ENCODE data around the gene GBF1. TPM values are rescaled to one million over a fixed set of nuclear protein-coding genes. Genes with fewer than 3 reads are reported as not detected.
"Not testable (repeated sequence)": the region's sequence is repeated elsewhere in the genome, so short reads cannot be mapped to it uniquely, and the experiment has no call there.

The GBF1 gene
- total RNA-seq, 3 donors from 2014 or later, result 51.9 to 67.8 (median 62.9) TPM

DNA sequence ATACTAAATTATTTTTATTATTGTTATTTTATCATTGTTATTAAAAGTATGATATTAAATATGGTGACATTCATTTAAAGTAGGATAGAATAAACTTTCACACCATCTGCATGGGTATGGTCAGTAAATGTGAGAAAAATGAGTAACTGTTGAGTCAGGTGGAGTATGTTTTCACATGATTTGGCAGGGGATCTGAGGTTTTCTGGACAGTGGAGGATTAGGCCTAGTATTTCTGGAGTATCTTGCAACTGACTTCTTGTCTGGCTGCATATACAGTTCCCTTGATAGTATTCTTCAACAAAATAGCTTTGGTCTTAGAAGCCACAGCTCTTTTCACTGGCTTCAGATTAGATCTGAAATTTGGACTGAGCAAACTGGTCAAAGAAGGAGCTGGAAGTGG lies 54.5 kb downstream of the GBF1 start:
- ATAC-seq, result no peak
- H3K4me1 ChIP-seq (ENCODE audit: low read depth), result no peaks in the 10 kb centered on the region
- no peaks in the 10 kb centered on the region for H3K36me3 ChIP-seq (ENCODE audit: low read depth)
- intact Hi-C loops (cut with DNase I, micrococcal nuclease), result no loop called here
- no peaks in the 10 kb centered on the region for H3K9me3 ChIP-seq
- no peak overlapping the region for H3K4me3 ChIP-seq
- TF ChIP-seq, protein P1, sequence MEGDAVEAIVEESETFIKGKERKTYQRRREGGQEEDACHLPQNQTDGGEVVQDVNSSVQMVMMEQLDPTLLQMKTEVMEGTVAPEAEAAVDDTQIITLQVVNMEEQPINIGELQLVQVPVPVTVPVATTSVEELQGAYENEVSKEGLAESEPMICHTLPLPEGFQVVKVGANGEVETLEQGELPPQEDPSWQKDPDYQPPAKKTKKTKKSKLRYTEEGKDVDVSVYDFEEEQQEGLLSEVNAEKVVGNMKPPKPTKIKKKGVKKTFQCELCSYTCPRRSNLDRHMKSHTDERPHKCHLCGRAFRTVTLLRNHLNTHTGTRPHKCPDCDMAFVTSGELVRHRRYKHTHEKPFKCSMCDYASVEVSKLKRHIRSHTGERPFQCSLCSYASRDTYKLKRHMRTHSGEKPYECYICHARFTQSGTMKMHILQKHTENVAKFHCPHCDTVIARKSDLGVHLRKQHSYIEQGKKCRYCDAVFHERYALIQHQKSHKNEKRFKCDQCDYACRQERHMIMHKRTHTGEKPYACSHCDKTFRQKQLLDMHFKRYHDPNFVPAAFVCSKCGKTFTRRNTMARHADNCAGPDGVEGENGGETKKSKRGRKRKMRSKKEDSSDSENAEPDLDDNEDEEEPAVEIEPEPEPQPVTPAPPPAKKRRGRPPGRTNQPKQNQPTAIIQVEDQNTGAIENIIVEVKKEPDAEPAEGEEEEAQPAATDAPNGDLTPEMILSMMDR (IDR thresholded peaks at IDR 0.05), result no peak
- DNase-seq, result no peak

DNA sequence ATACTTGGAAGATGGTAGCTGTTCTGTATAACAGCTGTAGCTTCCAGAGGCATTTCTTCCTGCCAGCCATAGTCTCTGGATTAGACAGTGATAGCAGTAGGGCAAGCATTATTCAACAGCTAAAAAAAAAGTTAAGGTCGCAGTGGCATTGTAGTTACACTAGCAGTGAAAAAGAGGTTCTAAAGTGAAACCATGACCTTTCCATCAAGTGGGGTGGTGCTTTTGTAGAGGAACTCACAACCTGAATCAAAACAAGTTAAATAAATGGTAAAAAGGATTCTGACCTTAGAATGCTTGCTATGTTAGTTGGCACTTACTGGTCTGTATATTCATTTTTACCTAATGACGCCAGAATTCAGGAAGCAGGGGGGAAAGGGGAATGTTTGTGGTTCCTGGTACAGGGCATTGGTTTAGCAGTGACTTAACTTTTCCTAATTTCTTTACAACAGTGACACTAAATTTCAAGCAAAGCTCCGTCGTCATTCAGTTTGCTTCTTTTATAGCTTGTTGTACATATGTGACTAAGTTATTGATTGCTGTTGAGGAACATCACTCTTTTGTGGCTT lies 55.0 kb downstream of the GBF1 start:
- Histone ChIP-seq H3K36me3 (ENCODE audit: low read depth) (no peaks in the 10 kb centered on the region), H3K4me3 (no peak overlapping the region), H3K4me1 (ENCODE audit: low read depth) (no peaks in the 10 kb centered on the region), H3K9me3 (no peaks in the 10 kb centered on the region)
- DNase-seq, result no peak
- TF ChIP-seq, protein P1 (IDR thresholded peaks at IDR 0.05), result no peak
- intact Hi-C loops (cut with DNase I, micrococcal nuclease), result no loop called here
- ATAC-seq, result no peak

DNA sequence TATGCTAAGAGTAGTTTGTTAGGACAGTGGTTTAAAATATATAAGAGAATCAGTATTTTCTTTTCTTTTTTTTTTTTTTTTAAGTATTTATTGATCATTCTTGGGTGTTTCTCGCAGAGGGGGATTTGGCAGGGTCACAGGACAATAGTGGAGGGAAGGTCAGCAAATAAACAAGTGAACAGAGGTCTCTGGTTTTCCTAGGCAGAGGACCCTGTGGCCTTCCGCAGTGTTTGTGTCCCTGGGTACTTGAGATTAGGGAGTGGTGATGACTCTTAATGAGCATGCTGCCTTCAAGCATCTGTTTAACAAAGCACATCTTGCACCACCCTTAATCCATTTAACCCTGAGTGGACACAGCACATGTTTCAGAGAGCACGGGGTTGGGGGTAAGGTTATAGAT lies 55.6 kb downstream of the GBF1 start:
- DNase-seq; H3K4me1 ChIP-seq (ENCODE audit: low read depth); H3K36me3 ChIP-seq (ENCODE audit: low read depth); H3K4me3 ChIP-seq; ATAC-seq; H3K9me3 ChIP-seq; intact Hi-C loops (cut with DNase I, micrococcal nuclease): not testable (repeated sequence)

DNA sequence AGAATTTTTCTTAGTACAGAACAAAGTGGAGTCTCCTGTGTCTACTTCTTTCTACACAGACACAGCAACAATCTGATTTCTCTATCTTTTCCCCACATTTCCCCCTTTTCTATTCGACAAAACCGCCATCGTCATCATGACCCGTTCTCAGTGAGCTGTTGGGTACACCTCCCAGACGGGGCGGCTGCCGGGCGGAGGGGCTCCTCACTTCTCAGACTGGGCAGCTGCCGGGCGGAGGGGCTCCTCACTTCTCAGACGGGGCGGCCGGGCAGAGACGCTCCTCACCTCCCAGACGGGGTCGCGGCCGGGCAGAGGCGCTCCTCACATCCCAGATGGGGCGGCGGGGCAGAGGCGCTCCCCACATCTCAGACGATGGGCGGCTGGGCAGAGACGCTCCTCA lies 56.0 kb downstream of the GBF1 start:
- H3K36me3 ChIP-seq (ENCODE audit: low read depth); H3K4me1 ChIP-seq (ENCODE audit: low read depth); DNase-seq; H3K4me3 ChIP-seq; ATAC-seq; intact Hi-C loops (cut with DNase I, micrococcal nuclease); H3K9me3 ChIP-seq: not testable (repeated sequence)

DNA sequence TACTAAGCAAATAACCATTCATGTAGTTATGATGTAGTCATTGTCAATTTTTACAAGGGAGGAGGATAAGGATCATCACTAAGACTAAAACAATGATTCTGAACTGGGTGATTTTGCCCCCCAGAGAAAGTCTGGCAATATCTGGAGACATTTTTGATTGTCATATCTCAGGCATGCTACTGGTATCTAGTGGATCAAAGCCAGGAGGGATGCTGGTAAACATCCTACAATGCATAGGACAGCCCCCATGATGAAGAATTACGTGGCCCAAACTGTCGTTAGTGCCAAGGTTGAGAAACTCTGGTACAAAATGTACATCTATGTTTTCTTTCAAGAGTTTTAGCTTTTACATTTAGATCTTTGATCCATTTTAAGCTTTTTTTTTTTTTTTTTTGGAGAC lies 57.3 kb downstream of the GBF1 start:
- TF ChIP-seq, protein P1 (IDR thresholded peaks at IDR 0.05), result no peak
- Histone ChIP-seq H3K4me3 (no peak overlapping the region), H3K4me1 (ENCODE audit: low read depth) (no peaks in the 10 kb centered on the region), H3K36me3 (ENCODE audit: low read depth) (no peaks in the 10 kb centered on the region), H3K9me3 (no peaks in the 10 kb centered on the region)
- intact Hi-C loops (cut with DNase I, micrococcal nuclease), result no loop called here
- no peak for ATAC-seq
- no peak for DNase-seq

GRCh38 chr10:102306006-102306405 lies 60.7 kb downstream of the GBF1 start:
- intact Hi-C loops (cut with DNase I, micrococcal nuclease), result no loop called here
- no peak overlapping the region for H3K4me3 ChIP-seq
- DNase-seq (no peak), ATAC-seq (no peak)
- TF ChIP-seq, protein P1 (IDR thresholded peaks at IDR 0.05), result no peak
- no peaks in the 10 kb centered on the region for H3K9me3 ChIP-seq
- H3K36me3 ChIP-seq (ENCODE audit: low read depth), result no peaks in the 10 kb centered on the region
- H3K4me1 ChIP-seq (ENCODE audit: low read depth), result peaks cover 11% of the 10 kb centered on the region

DNA sequence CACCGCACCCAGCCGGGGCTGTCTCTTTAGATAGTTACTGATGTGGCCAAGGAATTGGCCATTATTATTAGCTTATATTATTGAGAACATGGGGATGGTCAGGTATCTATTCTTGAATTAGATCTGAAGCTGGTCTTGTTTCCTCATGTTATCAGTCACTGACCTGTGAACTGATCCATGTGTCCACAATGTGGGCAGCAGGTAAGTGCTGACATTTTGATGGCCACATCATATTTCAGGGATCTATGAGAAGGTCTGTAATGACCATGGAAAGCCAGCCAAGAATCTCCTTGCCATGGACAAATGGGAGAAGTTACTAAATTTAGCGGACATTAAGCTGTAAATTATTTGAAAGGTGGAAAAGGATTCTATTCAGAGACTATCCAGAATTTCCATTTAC lies 61.4 kb downstream of the GBF1 start:
- intact Hi-C loops (cut with DNase I, micrococcal nuclease), result no loop called here
- peaks cover 18% of the 10 kb centered on the region for H3K4me1 ChIP-seq (ENCODE audit: low read depth)
- TF ChIP-seq, protein P1 (IDR thresholded peaks at IDR 0.05), result no peak
- no peak overlapping the region for H3K4me3 ChIP-seq
- ATAC-seq, result no peak
- no peaks in the 10 kb centered on the region for H3K36me3 ChIP-seq (ENCODE audit: low read depth)
- DNase-seq, result no peak
- H3K9me3 ChIP-seq, result no peaks in the 10 kb centered on the region

DNA sequence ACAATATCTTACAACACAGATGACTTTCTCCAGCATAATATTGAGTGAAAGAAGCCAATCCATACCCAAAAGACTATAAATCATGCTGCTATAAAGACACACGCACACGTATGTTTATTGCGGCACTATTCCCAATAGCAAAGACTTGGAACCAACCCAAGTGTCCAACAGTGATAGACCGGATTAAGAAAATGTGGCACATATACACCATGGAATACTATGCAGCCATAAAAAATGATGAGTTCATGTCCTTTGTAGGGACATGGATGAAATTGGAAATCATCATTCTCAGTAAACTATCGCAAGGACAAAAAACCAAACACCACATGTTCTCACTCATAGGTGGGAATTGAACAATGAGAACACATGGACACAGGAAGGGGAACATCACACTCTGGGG lies 63.0 kb downstream of the GBF1 start:
- ATAC-seq; H3K36me3 ChIP-seq (ENCODE audit: low read depth); H3K9me3 ChIP-seq; DNase-seq; H3K4me3 ChIP-seq; intact Hi-C loops (cut with DNase I, micrococcal nuclease): not testable (repeated sequence)
- H3K4me1 ChIP-seq (ENCODE audit: low read depth), result peaks cover 19% of the 10 kb centered on the region
